IMR-90 (cell line): ENCODE results near the gene AVP. TPM values are rescaled to one million over a fixed set of nuclear protein-coding genes. Genes with fewer than 3 reads are reported as not detected.
"Not testable (repeated sequence)": the region's sequence is repeated elsewhere in the genome, so short reads cannot be mapped to it uniquely, and the experiment has no call there.

Source experiments
- ATAC-seq: fragments of 200-7000 bp; cut with Tn5 transposase; 2 replicates; pipeline ENCODE4 v1.9.1; 2020; ENCODE audit warnings: low read depth, mild to moderate bottlenecking, moderate library complexity
- BruUV-seq: library from RNA; stranded (reverse); fragments of 400-500 nt; replicated peaks from 2 replicates; lab custom pipeline; 2021; lab: Mats Ljungman, UMichigan
- CTCF ChIA-PET: fragments of 300-600 bp; formaldehyde crosslinking; extraction: SDS; loops from one replicate; lab custom pipeline; 2021; ENCODE audit warnings: antibody characterized with exemption; lab: Yijun Ruan, JAX
- POLR2A ChIA-PET: fragments of 300-600 bp; sonication (Branson Sonifier 250); formaldehyde crosslinking; loops from one replicate; lab custom pipeline; 2022; ENCODE audit warnings: antibody characterized with exemption; ENCODE audit not compliant: unreplicated experiment; lab: Charles Lee
- DNase-seq: peaks from one replicate; pipeline ENCODE4 v3.0.0; 2013
- H2AFZ ChIP-seq: replicated peaks from 2 replicates; pipeline ENCODE3; 2013; ENCODE audit warnings: low read length, mild to moderate bottlenecking; ENCODE audit not compliant: poor library complexity
- H2AK5ac ChIP-seq: 2 replicates; pipeline ENCODE4 v1.6.1; 2013; ENCODE audit warnings: low read depth, low read length, inconsistent platforms
- H2AK9ac ChIP-seq: replicated peaks from 2 replicates; pipeline ENCODE3; 2013; ENCODE audit warnings: mild to moderate bottlenecking, low read depth, low read length, moderate library complexity; ENCODE audit not compliant: poor library complexity
- H2BK120ac ChIP-seq: 2 replicates; pipeline ENCODE4 v1.6.1; 2013; ENCODE audit warnings: low read depth, low read length, inconsistent platforms
- H2BK15ac ChIP-seq: 3 replicates; pipeline ENCODE4 v1.6.1; 2013; ENCODE audit warnings: low read depth, low read length, inconsistent platforms
- H2BK20ac ChIP-seq: 2 replicates; pipeline ENCODE4 v1.6.1; 2013; ENCODE audit warnings: low read depth, mild to moderate bottlenecking, inconsistent platforms, low read length, moderate library complexity
- H2BK5ac ChIP-seq: 2 replicates; pipeline ENCODE4 v1.6.1; 2013; ENCODE audit warnings: mild to moderate bottlenecking, low read depth, low read length, inconsistent platforms; ENCODE audit not compliant: poor library complexity, severe bottlenecking
- H3K14ac ChIP-seq: replicated peaks from 2 replicates; pipeline ENCODE4 v1.6.1; 2013; ENCODE audit warnings: low read depth, low read length, inconsistent platforms
- H3K18ac ChIP-seq: 2 replicates; pipeline ENCODE4 v1.6.1; 2013; ENCODE audit warnings: low read depth, low read length, control low read depth
- H3K23ac ChIP-seq: 2 replicates; pipeline ENCODE4 v1.6.1; 2013; ENCODE audit warnings: low read depth, low read length, inconsistent platforms
- H3K27ac ChIP-seq: 2 replicates; pipeline ENCODE4 v1.5.1; 2013; ENCODE audit warnings: mild to moderate bottlenecking, control low read depth, low read length; ENCODE audit not compliant: insufficient read depth
- H3K27me3 ChIP-seq: 2 replicates; pipeline ENCODE4 v1.6.1; 2013; ENCODE audit warnings: low read length; ENCODE audit not compliant: control insufficient read depth, insufficient read depth
- H3K36me3 ChIP-seq: 2 replicates; pipeline ENCODE4 v1.6.1; 2013; ENCODE audit warnings: low read length, mixed read lengths; ENCODE audit not compliant: control insufficient read depth, insufficient read depth
- H3K4ac ChIP-seq: 2 replicates; pipeline ENCODE4 v1.6.1; 2013; ENCODE audit warnings: low read depth, low read length, inconsistent platforms
- H3K4me1 ChIP-seq: 2 replicates; pipeline ENCODE4 v1.6.1; 2013; ENCODE audit warnings: low read length, mixed read lengths; ENCODE audit not compliant: control insufficient read depth, insufficient read depth
- H3K4me2 ChIP-seq: 2 replicates; pipeline ENCODE4 v1.6.1; 2013; ENCODE audit warnings: low read depth, mild to moderate bottlenecking, control low read depth, low read length, moderate library complexity
- H3K4me3 ChIP-seq: 2 replicates; pipeline ENCODE4 v1.5.1; 2013; ENCODE audit warnings: low read depth, mild to moderate bottlenecking, control low read depth, low read length, moderate library complexity; ENCODE audit not compliant: insufficient read depth
- H3K56ac ChIP-seq: 2 replicates; pipeline ENCODE4 v1.6.1; 2013; ENCODE audit warnings: low read length, inconsistent platforms; ENCODE audit not compliant: insufficient read depth; ENCODE audit errors: extremely low read depth
- H3K79me1 ChIP-seq, 2 experiments: 2 replicates each; pipeline ENCODE4 v1.6.1; 2013; ENCODE audit warnings: low read length in 2 of 2, inconsistent platforms in 1 of 2, low read depth in 1 of 2
- H3K9ac ChIP-seq: 2 replicates; pipeline ENCODE4 v1.6.1; 2013; ENCODE audit warnings: low read depth, low read length, control low read depth
- H3K9me1 ChIP-seq: 2 replicates; pipeline ENCODE4 v1.6.1; 2013; ENCODE audit warnings: low read length, inconsistent platforms; ENCODE audit not compliant: insufficient read depth
- H3K9me3 ChIP-seq: 2 replicates; pipeline ENCODE4 v1.6.1; 2013; ENCODE audit warnings: low read length; ENCODE audit not compliant: control insufficient read depth, insufficient read depth
- H4K20me1 ChIP-seq: 2 replicates; pipeline ENCODE4 v1.6.1; 2013; ENCODE audit warnings: low read length, inconsistent platforms; ENCODE audit not compliant: insufficient read depth
- H4K5ac ChIP-seq: 2 replicates; pipeline ENCODE4 v1.6.1; 2013; ENCODE audit warnings: mild to moderate bottlenecking, low read depth, low read length, control low read depth
- H4K8ac ChIP-seq, 2 experiments: 2 replicates each; pipeline ENCODE4 v1.6.1; 2013; ENCODE audit warnings: low read depth in 2 of 2, low read length in 2 of 2, control low read depth in 1 of 2, inconsistent platforms in 1 of 2
- H4K91ac ChIP-seq: 2 replicates; pipeline ENCODE4 v1.6.1; 2013; ENCODE audit warnings: low read depth, low read length, inconsistent platforms; ENCODE audit not compliant: insufficient read depth
- CEBPB ChIP-seq: IDR thresholded peaks from 2 replicates; pipeline ENCODE4 v1.6.1; 2012; ENCODE audit warnings: low read depth, low read length, improper control_type of control experiment
- MAFK ChIP-seq: IDR thresholded peaks from 2 replicates; pipeline ENCODE4 v1.6.1; 2012; ENCODE audit warnings: low read depth, low read length, improper control_type of control experiment
- MAZ ChIP-seq: IDR thresholded peaks from 2 replicates; pipeline ENCODE4 v1.6.1; 2012; ENCODE audit warnings: low read depth, mild to moderate bottlenecking, low read length, improper control_type of control experiment, moderate library complexity, borderline replicate concordance
- RAD21 ChIP-seq: IDR thresholded peaks from 2 replicates; pipeline ENCODE4 v1.6.1; 2012; ENCODE audit warnings: low read length, improper control_type of control experiment
- SMC3 ChIP-seq: fragments of 150-350 bp; IDR thresholded peaks from 2 replicates; pipeline ENCODE4 v1.6.1; 2016; ENCODE audit warnings: low read depth, mild to moderate bottlenecking, antibody characterized with exemption, low read length, moderate library complexity
- WGBS, 2 experiments: methylation state at CpG; one replicate each; pipeline versions ENCODE4 v1.1.5 to v1.1.7; 2013; ENCODE audit warnings: missing lambda C conversion rate in 2 of 2; ENCODE audit not compliant: insufficient read length in 1 of 2; ENCODE audit errors: extremely low coverage in 2 of 2; 5-methylcytosine and 5-hydroxymethylcytosine counted together
- dilution Hi-C: fragments of 300-500 bp; cut with HindIII; formaldehyde crosslinking; loops from one replicate; pipeline ENCODE4 v1.14.3; 2018; ENCODE audit warnings: low sequenced_read_pairs; ENCODE audit not compliant: unreplicated experiment
- in situ Hi-C: fragments of 300-500 bp; cut with MboI; formaldehyde crosslinking; loops from 3 replicates; pipeline ENCODE4 v1.14.3; 2019; ENCODE audit warnings: low sequenced_read_pairs, inconsistent platforms, mixed read lengths
- intact Hi-C: fragments of 100-400 bp; cut with micrococcal nuclease; formaldehyde crosslinking; loops from 2 replicates; pipeline ENCODE4 v1.10.0; 2022
- polyA plus RNA-seq, 3 experiments: library from polyadenylated mRNA; depleted of rRNA; stranded (reverse); fragments of >200 nt; gene quantifications; 2 replicates each; pipeline ENCODE4 v1.2.3, GENCODE V29; 2012; ENCODE audit warnings: low replicate concordance in 1 of 3
- total RNA-seq: library from RNA; depleted of rRNA; stranded (reverse); fragments of >200 nt; gene quantifications from 2 replicates; pipeline ENCODE4 v1.2.3, GENCODE V29; 2012
- TF ChIP-seq, protein P1 (sequence below): fragments of 150-350 bp; IDR thresholded peaks from 2 replicates; pipeline ENCODE4 v1.6.1; 2017; ENCODE audit warnings: mild to moderate bottlenecking, antibody characterized with exemption, low read length, low read depth
- TF ChIP-seq, protein P2 (sequence below): conservative IDR thresholded peaks from 2 replicates; pipeline ENCODE4 v1.5.1; 2012; ENCODE audit warnings: mild to moderate bottlenecking, low read depth, low read length, improper control_type of control experiment

The AVP gene
- total and polyA plus RNA-seq, 2 of the 4 experiments (the other 2 are of a cell fraction) = not detected

DNA sequence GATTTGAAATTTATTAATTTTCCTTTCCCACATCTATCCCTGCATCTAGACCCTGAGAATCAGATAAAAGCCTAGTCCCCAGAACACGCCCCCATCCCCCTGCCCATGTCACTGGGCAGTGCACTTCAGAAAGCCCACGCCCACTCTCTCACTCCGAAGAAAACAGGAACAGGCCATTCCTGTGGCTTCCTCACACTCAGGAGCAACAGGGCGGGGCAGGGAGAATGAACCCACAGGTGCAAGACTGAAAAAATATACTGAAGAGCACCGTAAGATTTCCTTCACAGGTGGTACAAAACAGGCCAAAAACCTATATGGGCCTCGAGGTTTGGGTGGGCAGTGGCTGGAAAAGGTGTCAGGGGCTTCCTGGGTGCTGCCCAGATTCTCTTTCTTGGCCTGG, 9.7 kb downstream of the AVP start:
- no peak for ATAC-seq
- no peak overlapping the region for H2BK120ac ChIP-seq
- H3K27ac ChIP-seq = no peak overlapping the region
- H2BK15ac ChIP-seq = no peak overlapping the region
- no peak overlapping the region for H2BK20ac ChIP-seq
- no peak overlapping the region for H2AFZ ChIP-seq
- intact Hi-C loops = no loop called here
- H3K36me3 ChIP-seq = no peaks in the 10 kb centered on the region
- H3K4me3 ChIP-seq = no peak overlapping the region
- no peak overlapping the region for H3K18ac ChIP-seq
- CTCF ChIA-PET = no interaction called here
- H4K8ac ChIP-seq = no peak overlapping the region
- H3K79me1 ChIP-seq = no peaks in the 10 kb centered on the region
- WGBS, 2 experiments = 61% methylated on average over 3 of the region's 6 CpGs; no CpG with 5 or more reads in 1 of the 2 experiments
- H3K56ac ChIP-seq = no peak overlapping the region
- H3K23ac ChIP-seq = no peak overlapping the region
- no peak overlapping the region for H3K4me2 ChIP-seq
- no peak for DNase-seq
- H2BK5ac ChIP-seq = no peak overlapping the region
- dilution Hi-C loops = no loop called here
- H4K20me1 ChIP-seq = no peaks in the 10 kb centered on the region
- no peak overlapping the region for H3K4ac ChIP-seq
- no peak overlapping the region for H4K91ac ChIP-seq
- H3K27me3 ChIP-seq = peaks cover 42% of the 10 kb centered on the region
- H3K9me1 ChIP-seq = no peaks in the 10 kb centered on the region
- no peaks in the 10 kb centered on the region for H3K4me1 ChIP-seq
- POLR2A ChIA-PET = no interaction called here
- no peak overlapping the region for H3K14ac ChIP-seq
- no peak overlapping the region for H2AK5ac ChIP-seq
- no peak overlapping the region for H2AK9ac ChIP-seq
- TF ChIP-seq RAD21 (no peak), CEBPB (no peak), SMC3 (no peak), MAZ (no peak), MAFK (no peak)
- TF ChIP-seq, protein P1, sequence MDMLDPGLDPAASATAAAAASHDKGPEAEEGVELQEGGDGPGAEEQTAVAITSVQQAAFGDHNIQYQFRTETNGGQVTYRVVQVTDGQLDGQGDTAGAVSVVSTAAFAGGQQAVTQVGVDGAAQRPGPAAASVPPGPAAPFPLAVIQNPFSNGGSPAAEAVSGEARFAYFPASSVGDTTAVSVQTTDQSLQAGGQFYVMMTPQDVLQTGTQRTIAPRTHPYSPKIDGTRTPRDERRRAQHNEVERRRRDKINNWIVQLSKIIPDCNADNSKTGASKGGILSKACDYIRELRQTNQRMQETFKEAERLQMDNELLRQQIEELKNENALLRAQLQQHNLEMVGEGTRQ = no peak
- TF ChIP-seq, protein P2, sequence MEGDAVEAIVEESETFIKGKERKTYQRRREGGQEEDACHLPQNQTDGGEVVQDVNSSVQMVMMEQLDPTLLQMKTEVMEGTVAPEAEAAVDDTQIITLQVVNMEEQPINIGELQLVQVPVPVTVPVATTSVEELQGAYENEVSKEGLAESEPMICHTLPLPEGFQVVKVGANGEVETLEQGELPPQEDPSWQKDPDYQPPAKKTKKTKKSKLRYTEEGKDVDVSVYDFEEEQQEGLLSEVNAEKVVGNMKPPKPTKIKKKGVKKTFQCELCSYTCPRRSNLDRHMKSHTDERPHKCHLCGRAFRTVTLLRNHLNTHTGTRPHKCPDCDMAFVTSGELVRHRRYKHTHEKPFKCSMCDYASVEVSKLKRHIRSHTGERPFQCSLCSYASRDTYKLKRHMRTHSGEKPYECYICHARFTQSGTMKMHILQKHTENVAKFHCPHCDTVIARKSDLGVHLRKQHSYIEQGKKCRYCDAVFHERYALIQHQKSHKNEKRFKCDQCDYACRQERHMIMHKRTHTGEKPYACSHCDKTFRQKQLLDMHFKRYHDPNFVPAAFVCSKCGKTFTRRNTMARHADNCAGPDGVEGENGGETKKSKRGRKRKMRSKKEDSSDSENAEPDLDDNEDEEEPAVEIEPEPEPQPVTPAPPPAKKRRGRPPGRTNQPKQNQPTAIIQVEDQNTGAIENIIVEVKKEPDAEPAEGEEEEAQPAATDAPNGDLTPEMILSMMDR = no peak
- BruUV-seq = no TSS peak
- H3K9me3 ChIP-seq = no peaks in the 10 kb centered on the region
- no peak overlapping the region for H4K5ac ChIP-seq
- no peak overlapping the region for H3K9ac ChIP-seq
- in situ Hi-C loops = no loop called here

DNA sequence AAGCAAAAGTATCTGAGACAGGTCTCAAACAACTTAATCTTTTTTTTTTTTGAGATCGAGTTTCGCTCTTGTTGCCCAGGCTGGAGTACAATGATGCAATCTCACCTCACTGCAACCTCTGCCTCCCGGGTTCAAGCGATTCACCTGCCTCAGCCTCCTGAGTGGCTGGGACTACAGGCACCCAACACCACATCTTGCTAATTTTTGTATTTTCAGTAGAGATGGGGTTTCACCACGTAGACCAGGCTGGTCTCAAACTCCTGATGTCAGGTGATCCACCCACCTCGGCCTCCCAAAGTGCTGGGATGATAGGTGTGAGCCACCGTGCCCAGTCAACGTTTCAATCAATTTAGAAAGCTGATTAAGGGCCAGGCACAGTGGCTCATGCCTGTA, 11.3 kb downstream of the AVP start:
- H3K9me1 ChIP-seq, H3K4ac ChIP-seq, H3K14ac ChIP-seq, CTCF ChIA-PET, H3K4me2 ChIP-seq, H3K4me3 ChIP-seq, intact Hi-C loops, H2AK5ac ChIP-seq, H2BK120ac ChIP-seq, H3K9ac ChIP-seq, H2BK20ac ChIP-seq, H4K20me1 ChIP-seq, ATAC-seq, H3K56ac ChIP-seq, H3K9me3 ChIP-seq, H3K27ac ChIP-seq, dilution Hi-C loops, H3K23ac ChIP-seq, H4K5ac ChIP-seq, H2BK15ac ChIP-seq, H3K4me1 ChIP-seq, H2AK9ac ChIP-seq, DNase-seq, H3K36me3 ChIP-seq, POLR2A ChIA-PET, H4K91ac ChIP-seq, BruUV-seq, H4K8ac ChIP-seq, H2AFZ ChIP-seq, H3K79me1 ChIP-seq, H3K18ac ChIP-seq, in situ Hi-C loops, H2BK5ac ChIP-seq: not testable (repeated sequence)
- peaks cover 38% of the 10 kb centered on the region for H3K27me3 ChIP-seq
- WGBS, 2 experiments = 88% methylated on average over 5 of the region's 8 CpGs; no CpG with 5 or more reads in 1 of the 2 experiments
